Subcutaneous adipose tissue (tissue), 4 donors: Measurements from ENCODE around the gene CCDC188. TPM values are rescaled to one million over a fixed set of nuclear protein-coding genes. Genes with fewer than 3 reads are reported as not detected.

Experiments used
- CTCF ChIP-seq: fragments of 450-650 bp; IDR thresholded peaks from one replicate; pipeline ENCODE4 v1.5.1; 2016; ENCODE audit warnings: low read depth, mild to moderate bottlenecking, control low read depth, antibody characterized with exemption, moderate library complexity
- total RNA-seq, 4 donors: library from RNA; depleted of rRNA; stranded (reverse); fragments of >200 nt; gene quantifications; one replicate each; pipeline ENCODE4 v1.1.0, GENCODE V29; 2016

CCDC188 gene
- total RNA-seq, 4 donors from 2014 or later, result 1.3 to 3.0 TPM; not detected in 2

GRCh38 chr22:20157430-20158183, 6.8 kb upstream of the CCDC188 start:
- no peak for TF ChIP-seq CTCF

GRCh38 chr22:20156611-20157429, 6.0 kb upstream of the CCDC188 start:
- no peak for TF ChIP-seq CTCF

- TF ChIP-seq CTCF, result no peak
Observed at GRCh38 chr22:20156042-20156389, 5.2 kb upstream of the CCDC188 start.

DNA sequence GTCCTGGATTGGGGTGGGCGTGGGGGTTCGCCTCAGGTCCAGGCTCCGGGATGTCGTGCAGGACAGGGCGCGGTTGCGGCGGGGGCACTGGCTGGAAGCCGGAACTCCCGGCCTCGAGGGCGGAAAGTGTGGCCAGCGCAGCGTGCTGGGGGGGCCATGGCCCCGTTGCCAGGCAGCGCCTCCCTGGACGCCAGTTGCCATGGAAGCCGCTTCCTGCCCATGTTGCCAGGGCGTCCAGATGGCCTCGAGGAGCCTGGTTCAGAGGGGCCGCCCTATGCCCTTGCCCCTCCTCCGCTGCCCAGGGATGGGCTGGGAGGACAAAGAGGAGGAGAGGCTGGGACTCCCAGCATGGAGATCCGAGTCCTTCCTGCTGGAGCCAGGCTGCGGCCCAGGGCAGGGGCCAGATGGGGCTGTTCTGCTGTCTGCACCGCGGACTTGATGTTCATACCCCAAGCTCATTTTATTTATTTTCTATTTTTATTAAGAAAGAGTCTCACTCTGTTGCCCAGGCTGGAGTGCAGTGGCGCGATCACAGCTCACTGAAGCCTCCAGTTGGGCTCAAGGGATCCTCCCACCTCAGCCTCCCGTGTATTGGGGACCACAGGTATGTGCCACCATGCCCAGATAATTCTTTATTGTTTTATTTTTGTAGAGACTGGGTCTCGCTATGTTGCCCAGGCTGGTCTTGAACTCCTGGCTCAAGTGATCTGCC, 4.6 kb upstream of the CCDC188 start:
- no peak for TF ChIP-seq CTCF

- no peak for TF ChIP-seq CTCF
Observed at GRCh38 chr22:20154602-20155187, 3.8 kb upstream of the CCDC188 start.

DNA sequence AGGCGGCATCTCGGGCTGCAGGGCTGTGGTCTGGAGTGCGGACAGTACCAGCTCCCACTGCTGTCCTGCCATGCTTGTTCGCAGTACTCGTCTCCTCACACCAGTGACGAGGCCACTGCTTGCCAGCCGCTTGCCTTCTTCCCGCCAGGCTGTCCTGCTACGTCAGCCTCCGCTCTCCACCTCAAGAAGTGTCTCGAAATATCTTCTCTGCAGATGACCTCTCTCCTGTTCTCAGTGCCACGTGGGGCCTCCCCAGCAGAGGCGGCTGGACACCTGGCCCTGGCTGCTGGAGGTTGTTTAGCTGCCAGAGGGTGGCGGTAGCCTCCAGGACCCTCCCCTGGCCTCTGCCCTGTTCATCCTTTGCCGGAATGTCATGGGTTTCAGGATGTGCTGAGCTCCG, 3.1 kb upstream of the CCDC188 start:
- TF ChIP-seq CTCF, result no peak

DNA sequence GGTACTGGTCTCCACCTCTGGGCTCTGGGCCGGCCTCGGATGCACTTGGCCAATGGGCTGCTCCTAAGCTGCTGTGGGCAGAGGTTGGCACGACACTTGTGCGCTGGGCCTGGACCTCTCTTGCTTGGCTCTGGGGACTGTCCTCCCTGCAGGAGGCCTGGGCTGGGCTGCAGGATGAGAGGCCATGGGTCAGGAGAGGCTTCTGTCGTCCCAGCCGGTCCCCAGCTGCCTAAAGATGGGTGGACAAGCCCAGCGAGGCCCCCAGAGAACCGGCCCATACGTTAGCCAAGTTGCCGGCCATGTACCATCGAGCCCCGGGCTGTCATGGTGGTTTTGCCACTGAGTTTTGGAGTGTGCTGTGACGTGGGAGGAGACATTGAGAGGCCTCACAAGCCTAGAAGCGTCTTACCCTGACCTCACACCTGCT, 1.6 kb upstream of the CCDC188 start:
- TF ChIP-seq CTCF, result no peak
